ENCODE data around the gene CDCP2. TPM values are rescaled to one million over a fixed set of nuclear protein-coding genes. Genes with fewer than 3 reads are reported as not detected.

CDCP2 gene
- total RNA-seq, 2 experiments from 2014 or later, result 0.18 TPM; not detected in 1

- DNase-seq, result no peak
- Mint-ChIP-seq H3K27ac (no peak overlapping the region), H3K4me3 (no peak overlapping the region), H3K4me1 (ENCODE audit: low read depth) (no peaks in the 10 kb centered on the region), H3K9me3 (no peaks in the 10 kb centered on the region), H3K27me3 (no peaks in the 10 kb centered on the region), H3K36me3 (ENCODE audit: low read depth) (peaks cover 12% of the 10 kb centered on the region)
- CTCF ChIA-PET, result interaction anchor here (0.7 to 2.7 kb wide), 15 partner anchors 8 to 612 kb away, joined by 3 to 16 read pairs (median 4); partner anchors contain the start of genes CYB5RL and MRPL37
- ATAC-seq, result no peak
- TF ChIP-seq CTCF (IDR thresholded peaks at IDR 0.05), result no peak
- POLR2A ChIA-PET, result interaction anchor here (0.9 kb wide), 1 partner anchor 156 kb away, joined by 4 read pairs; no protein-coding TSS in a partner anchor
- intact Hi-C loops (cut with micrococcal nuclease), result no loop called here
Observed at GRCh38 chr1:54180701-54181360, 28.0 kb upstream of the CDCP2 start.

GRCh38 chr1:54178296-54179070, 25.7 kb upstream of the CDCP2 start:
- Mint-ChIP-seq H3K27ac (no peak overlapping the region), H3K4me3 (no peak overlapping the region)
- ATAC-seq, result no peak

GRCh38 chr1:54177726-54178125, 24.9 kb upstream of the CDCP2 start:
- ATAC-seq (no peak), DNase-seq (no peak)
- Mint-ChIP-seq H3K27ac (no peak overlapping the region), H3K27me3 (no peaks in the 10 kb centered on the region), H3K4me1 (ENCODE audit: low read depth) (no peaks in the 10 kb centered on the region), H3K9me3 (no peaks in the 10 kb centered on the region), H3K4me3 (no peak overlapping the region), H3K36me3 (ENCODE audit: low read depth) (peaks cover 6% of the 10 kb centered on the region)
- TF ChIP-seq CTCF (IDR thresholded peaks at IDR 0.05), result no peak
- ChIA-PET CTCF (no interaction called here), POLR2A (no interaction called here)
- intact Hi-C loops (cut with micrococcal nuclease), result no loop called here

More at GRCh38 chr1:54178296-54179070, 25.7 kb upstream of the CDCP2 start:
- H3K36me3 Mint-ChIP-seq (ENCODE audit: low read depth), result peaks cover 6% of the 10 kb centered on the region
- no peak for TF ChIP-seq CTCF (IDR thresholded peaks at IDR 0.05)
- H3K9me3 Mint-ChIP-seq, result no peaks in the 10 kb centered on the region
- H3K4me1 Mint-ChIP-seq (ENCODE audit: low read depth), result no peaks in the 10 kb centered on the region
- no peak for DNase-seq
- no peaks in the 10 kb centered on the region for H3K27me3 Mint-ChIP-seq
- ChIA-PET POLR2A (no interaction called here), CTCF (no interaction called here)
- intact Hi-C loops (cut with micrococcal nuclease), result no loop called here

- POLR2A ChIA-PET, result no interaction called here
- CTCF ChIA-PET, result no interaction called here
Observed at GRCh38 chr1:54176621-54177327, 24.0 kb upstream of the CDCP2 start.

More at GRCh38 chr1:54176621-54177327, 24.0 kb upstream of the CDCP2 start:
- intact Hi-C loops (cut with micrococcal nuclease), result no loop called here
- DNase-seq, result no peak
- Mint-ChIP-seq H3K4me3 (no peak overlapping the region), H3K27me3 (no peaks in the 10 kb centered on the region), H3K9me3 (no peaks in the 10 kb centered on the region), H3K27ac (no peak overlapping the region), H3K36me3 (ENCODE audit: low read depth) (peaks cover 5% of the 10 kb centered on the region), H3K4me1 (ENCODE audit: low read depth) (no peaks in the 10 kb centered on the region)
- no peak for ATAC-seq
- no peak for TF ChIP-seq CTCF (IDR thresholded peaks at IDR 0.05)

Data from activated CD8-positive, alpha-beta T cell treated with anti-CD3 and anti-CD28 coated beads for 36 hours (primary cell).